HCT116 (cell line): ENCODE data around the gene DHPS. TPM values are rescaled to one million over a fixed set of nuclear protein-coding genes. Genes with fewer than 3 reads are reported as not detected.
A peak's percentile ranks its signal among the peaks of the same experiment; 100 is the strongest.

Experiments
- ATAC-seq: fragments of 200-7000 bp; cut with Tn5 transposase; 2 replicates; pipeline ENCODE4 v1.9.1; 2020; ENCODE audit warnings: mild to moderate bottlenecking, moderate library complexity
- BruUV-seq: library from RNA; stranded (reverse); fragments of 400-500 nt; replicated peaks from 2 replicates; lab custom pipeline; 2021; lab: Mats Ljungman, UMichigan
- CTCF ChIA-PET: fragments of 300-600 bp; sonication (Branson Sonifier 250); formaldehyde crosslinking; loops from one replicate; lab custom pipeline; 2021; ENCODE audit warnings: antibody characterized with exemption; lab: Charles Lee
- POLR2A ChIA-PET: fragments of 300-600, 350-600 bp; sonication (Branson Sonifier 250); formaldehyde crosslinking; loops from one replicate; lab custom pipeline; 2021; ENCODE audit warnings: antibody characterized with exemption; lab: Charles Lee
- RAD21 ChIA-PET, 2 experiments: fragments of 300-600 bp; sonication (Branson Sonifier 250); formaldehyde crosslinking; loops; one replicate each; lab custom pipeline; 2023; ENCODE audit warnings: low total read pairs in 2 of 2; ENCODE audit not compliant: uncharacterized antibody in 2 of 2, unreplicated experiment in 2 of 2, low non-redundant PET in 1 of 2; lab: Charles Lee
- DNase-seq: peaks from one replicate; pipeline ENCODE4 v3.0.0-alpha.2; 2010; ENCODE audit warnings: low read depth, low spot score
- H2AFZ ChIP-seq: fragments of 200-600 bp; shearing (Covaris generic), sonication (generic); 2 replicates; pipeline ENCODE4 v1.6.1; 2017; ENCODE audit warnings: low read depth, mixed run types, mixed read lengths, antibody characterized with exemption, low read length; ENCODE audit not compliant: poor library complexity, severe bottlenecking
- H3K27ac ChIP-seq: 2 replicates; pipeline ENCODE4 v1.5.1; 2012; ENCODE audit warnings: low read depth, low read length
- H3K27me3 ChIP-seq: fragments of 200-600 bp; sonication (generic); 2 replicates; pipeline ENCODE4 v1.6.1; 2016; ENCODE audit warnings: mixed run types, low read length, mixed read lengths; ENCODE audit not compliant: insufficient read depth
- H3K36me3 ChIP-seq, 2 experiments: fragments of 200-500 bp in 1 of 2; fragments of 200-600 bp in 1 of 2; sonication (Bioruptor generic) in 1 of 2; sonication (generic) in 1 of 2; 2 replicates each; pipeline versions ENCODE4 v1.5.1 to v1.6.1; 2014 to 2016; ENCODE audit warnings: low read length in 2 of 2, inconsistent platforms in 1 of 2, mixed read lengths in 1 of 2, mixed run types in 1 of 2; ENCODE audit not compliant: insufficient read depth in 2 of 2, control insufficient read depth in 1 of 2
- H3K4me1 ChIP-seq, 2 experiments: fragments of 200-600 bp in 1 of 2; sonication (generic) in 1 of 2; 2 replicates each; pipeline versions ENCODE4 v1.5.1 to v1.6.1; 2012 to 2017; ENCODE audit warnings: low read length in 2 of 2, inconsistent platforms in 1 of 2, mild to moderate bottlenecking in 1 of 2, mixed read lengths in 1 of 2, mixed run types in 1 of 2, moderate library complexity in 1 of 2; ENCODE audit not compliant: insufficient read depth in 2 of 2, control insufficient read depth in 1 of 2
- H3K4me2 ChIP-seq: fragments of 200-600 bp; sonication (generic); 2 replicates; pipeline ENCODE4 v1.6.1; 2017; ENCODE audit warnings: mixed run types, low read length, mixed read lengths
- H3K4me3 ChIP-seq, 2 experiments: fragments of 200-600 bp in 1 of 2; sonication (generic) in 1 of 2; replicated peaks in 1 of 2; 2 replicates each; pipeline ENCODE4 v1.5.1; 2011 to 2016; ENCODE audit warnings: low read length in 2 of 2, control low read depth in 1 of 2, low read depth in 1 of 2, mild to moderate bottlenecking in 1 of 2, mixed read lengths in 1 of 2, mixed run types in 1 of 2
- H3K79me2 ChIP-seq: fragments of 200-600 bp; sonication (generic); 2 replicates; pipeline ENCODE4 v1.6.1; 2017; ENCODE audit warnings: mild to moderate bottlenecking, mixed run types, low read length, moderate library complexity, mixed read lengths; ENCODE audit not compliant: insufficient read depth
- H3K9ac ChIP-seq: fragments of 200-600 bp; sonication (generic); 2 replicates; pipeline ENCODE4 v1.6.1; 2016; ENCODE audit warnings: low read length, mixed read lengths
- H3K9me2 ChIP-seq: fragments of 200-600 bp; sonication (generic), shearing (Covaris generic); 2 replicates; pipeline ENCODE4 v1.6.1; 2017; ENCODE audit warnings: mixed run types, mild to moderate bottlenecking, moderate library complexity; ENCODE audit not compliant: insufficient read depth
- H3K9me3 ChIP-seq, 2 experiments: fragments of 200-500 bp in 1 of 2; fragments of 200-600 bp in 1 of 2; sonication (Bioruptor generic) in 1 of 2; sonication (generic) in 1 of 2; 2 replicates each; pipeline ENCODE4 v1.6.1; 2014 to 2017; ENCODE audit warnings: low read length in 2 of 2, mixed read lengths in 2 of 2, inconsistent platforms in 1 of 2, low read depth in 1 of 2, mild to moderate bottlenecking in 1 of 2, mixed run types in 1 of 2, moderate library complexity in 1 of 2; ENCODE audit not compliant: control insufficient read depth in 1 of 2, insufficient read depth in 1 of 2
- H4K20me1 ChIP-seq: fragments of 200-600 bp; sonication (generic), shearing (Covaris generic); 2 replicates; pipeline ENCODE4 v1.6.1; 2017; ENCODE audit warnings: mixed run types, mild to moderate bottlenecking, moderate library complexity; ENCODE audit not compliant: insufficient read depth
- CBX3 ChIP-seq: IDR thresholded peaks from 2 replicates; pipeline ENCODE4 v1.6.1; 2012; ENCODE audit warnings: low read depth
- CEBPB ChIP-seq: IDR thresholded peaks from 2 replicates; pipeline ENCODE4 v1.6.1; 2012; ENCODE audit warnings: low read depth
- EGR1 ChIP-seq: IDR thresholded peaks from 2 replicates; pipeline ENCODE4 v1.6.1; 2012; ENCODE audit warnings: low read depth
- FOSL1 ChIP-seq: IDR thresholded peaks from 2 replicates; pipeline ENCODE4 v1.6.1; 2012; ENCODE audit warnings: low read depth
- JUND ChIP-seq: IDR thresholded peaks from 2 replicates; pipeline ENCODE4 v1.6.1; 2012
- POLR2A ChIP-seq: IDR thresholded peaks from 2 replicates; pipeline ENCODE4 v1.7.0; 2011; ENCODE audit warnings: borderline replicate concordance; ENCODE audit not compliant: insufficient read depth, insufficient read length; ENCODE audit errors: extremely low read depth
- REST ChIP-seq: IDR thresholded peaks from 2 replicates; pipeline ENCODE4 v1.6.1; 2012; ENCODE audit warnings: low read depth
- TCF7L2 ChIP-seq: IDR thresholded peaks from 2 replicates; pipeline ENCODE4 v1.7.0; 2011; ENCODE audit warnings: borderline replicate concordance, inconsistent platforms; ENCODE audit not compliant: insufficient read depth, insufficient read length; ENCODE audit errors: extremely low read depth
- YY1 ChIP-seq: IDR thresholded peaks from 2 replicates; pipeline ENCODE4 v1.6.1; 2011; ENCODE audit warnings: low read length, low read depth, moderate library complexity, mild to moderate bottlenecking; ENCODE audit not compliant: insufficient replicate concordance; ENCODE audit errors: extremely low read depth
- ZFX ChIP-seq: fragments of 450-650 bp; IDR thresholded peaks from 2 replicates; pipeline ENCODE4 v1.6.1; 2017
- ZNF274 ChIP-seq: fragments of 200-500 bp; sonication (Bioruptor generic); IDR thresholded peaks from 2 replicates; pipeline ENCODE4 v1.6.1; 2014; ENCODE audit warnings: mild to moderate bottlenecking, low read depth, low read length, inconsistent platforms
- intact Hi-C: fragments of 100-400 bp; cut with micrococcal nuclease; formaldehyde crosslinking; loops from 2 replicates; pipeline ENCODE4 v1.10.0; 2022
- total RNA-seq: library from RNA; stranded (reverse); gene quantifications from one replicate; pipeline ENCODE4 v1.2.1, GENCODE V29; 2021; ENCODE audit not compliant: unreplicated experiment

The DHPS gene
- total RNA-seq, 1 experiment from 2014 or later = 134 TPM

GRCh38 chr19:12695997-12696365 lies 14.3 kb upstream of the DHPS start (continued):
- no peak for TF ChIP-seq REST
- no peak for TF ChIP-seq EGR1
- no peak for TF ChIP-seq JUND
- TF ChIP-seq ZNF274 = no peak

GRCh38 chr19:12695514-12695913 lies 13.8 kb upstream of the DHPS start:
- ATAC-seq = no peak
- H3K79me2 ChIP-seq = peaks cover 10% of the 10 kb centered on the region; the same call in 1 of the 2 replicates
- intact Hi-C loops = no loop called here
- POLR2A ChIA-PET = no interaction called here
- no peak overlapping the region for H3K27ac ChIP-seq
- H3K9me3 ChIP-seq = no peaks in the 10 kb centered on the region
- H3K27me3 ChIP-seq = no peaks in the 10 kb centered on the region
- peaks cover 9 to 23% of the 10 kb centered on the region in 2 experiments; a peak in 3 of 4 replicates for H3K4me1 ChIP-seq
- H3K9me2 ChIP-seq = no peaks in the 10 kb centered on the region
- no TSS peak for BruUV-seq
- H3K4me3 ChIP-seq = peak overlapping the region; percentile 88 to 92
- peaks cover 8 to 12% of the 10 kb centered on the region in 2 experiments; a peak in 3 of 4 replicates for H3K36me3 ChIP-seq
- TF ChIP-seq YY1 (no peak), POLR2A (no peak), ZFX (no peak), TCF7L2 (no peak), CEBPB (no peak), FOSL1 (no peak), CBX3 (no peak), EGR1 (no peak)
- H2AFZ ChIP-seq = no peak overlapping the region
- peak overlapping the region; percentile 90 for H3K9ac ChIP-seq
- H4K20me1 ChIP-seq = no peaks in the 10 kb centered on the region
- H3K4me2 ChIP-seq = peak overlapping the region; percentile 93
- RAD21 ChIA-PET = no interaction called here
- CTCF ChIA-PET = no interaction called here
- no peak for DNase-seq
